Naive thymus-derived CD4-positive, alpha-beta T cell (primary cell): Measurements from ENCODE around the gene ZBTB48. TPM values are rescaled to one million over a fixed set of nuclear protein-coding genes. Genes with fewer than 3 reads are reported as not detected.
"Not testable (repeated sequence)": the region's sequence is repeated elsewhere in the genome, so short reads cannot be mapped to it uniquely, and the experiment has no call there.

Experiments
- ATAC-seq: fragments of 150-1000 bp; cut with Tn5 transposase; 2 replicates; pipeline ENCODE4 v1.10.0; 2021; ENCODE audit warnings: mild to moderate bottlenecking, moderate library complexity
- CTCF ChIA-PET: fragments of 350-600 bp; sonication (Branson Sonifier 250); formaldehyde crosslinking; loops from one replicate; lab custom pipeline; 2021; ENCODE audit warnings: antibody characterized with exemption; lab: Charles Lee
- POLR2A ChIA-PET: fragments of 350-600 bp; sonication (Branson Sonifier 250); formaldehyde crosslinking; loops from one replicate; lab custom pipeline; 2021; ENCODE audit warnings: antibody characterized with exemption, inconsistent platforms; lab: Charles Lee
- DNase-seq, 9 donors: peaks; one replicate each; pipeline versions ENCODE4 v3.0.0 to v3.0.0-alpha.2; 2020 to 2022; ENCODE audit warnings: mixed read lengths in 1 of 9
- H3K27ac ChIP-seq: one replicate; pipeline ENCODE4 v1.7.0; 2013; ENCODE audit warnings: mild to moderate bottlenecking, low read depth, low read length, moderate library complexity
- H3K27me3 ChIP-seq, 2 donors: one replicate each; pipeline ENCODE4 v1.7.0; 2013; ENCODE audit warnings: low read length in 2 of 2, mild to moderate bottlenecking in 2 of 2, moderate library complexity in 2 of 2; ENCODE audit not compliant: control insufficient read depth in 2 of 2, insufficient read depth in 2 of 2
- H3K36me3 ChIP-seq, 3 experiments: 1 replicate in 2 of 3; 2 replicates in 1 of 3; pipeline ENCODE4 v1.7.0; 2013; ENCODE audit warnings: low read length in 3 of 3, mild to moderate bottlenecking in 3 of 3, moderate library complexity in 1 of 3; ENCODE audit not compliant: insufficient read depth in 3 of 3, control insufficient read depth in 2 of 3
- H3K4me1 ChIP-seq, 2 donors: one replicate each; pipeline ENCODE4 v1.7.0; 2013; ENCODE audit warnings: low read length in 2 of 2, mild to moderate bottlenecking in 2 of 2, moderate library complexity in 1 of 2; ENCODE audit not compliant: control insufficient read depth in 2 of 2, insufficient read depth in 2 of 2
- H3K4me3 ChIP-seq: 2 replicates; pipeline ENCODE4 v1.7.0; 2013; ENCODE audit warnings: mild to moderate bottlenecking, low read length
- H3K9me3 ChIP-seq, 3 experiments: 1 replicate in 2 of 3; 2 replicates in 1 of 3; pipeline ENCODE4 v1.7.0; 2013; ENCODE audit warnings: low read length in 3 of 3; ENCODE audit not compliant: control insufficient read depth in 2 of 3
- H3K27ac Mint-ChIP-seq, 9 donors: one replicate each; pipeline ENCODE4 v1.8.0; 2020 to 2022; ENCODE audit warnings: mixed read lengths in 9 of 9, mild to moderate bottlenecking in 8 of 9, moderate library complexity in 5 of 9, inconsistent platforms in 2 of 9
- H3K27me3 Mint-ChIP-seq, 5 donors: one replicate each; pipeline ENCODE4 v1.8.0; 2021 to 2022; ENCODE audit warnings: mixed read lengths in 5 of 5, mild to moderate bottlenecking in 1 of 5
- H3K36me3 Mint-ChIP-seq, 5 donors: one replicate each; pipeline ENCODE4 v1.8.0; 2020 to 2022; ENCODE audit warnings: mixed read lengths in 5 of 5, mild to moderate bottlenecking in 3 of 5, inconsistent platforms in 1 of 5
- H3K4me1 Mint-ChIP-seq, 7 donors: one replicate each; pipeline ENCODE4 v1.8.0; 2020 to 2022; ENCODE audit warnings: mixed read lengths in 7 of 7, mild to moderate bottlenecking in 3 of 7, inconsistent platforms in 1 of 7
- H3K4me3 Mint-ChIP-seq, 10 donors: one replicate each; pipeline ENCODE4 v1.8.0; 2020 to 2022; ENCODE audit warnings: mild to moderate bottlenecking in 10 of 10, mixed read lengths in 10 of 10, moderate library complexity in 6 of 10, inconsistent platforms in 2 of 10
- H3K9me3 Mint-ChIP-seq, 11 donors: one replicate each; pipeline ENCODE4 v1.8.0; 2020 to 2022; ENCODE audit warnings: mixed read lengths in 11 of 11, mild to moderate bottlenecking in 4 of 11, inconsistent platforms in 1 of 11, moderate library complexity in 1 of 11
- intact Hi-C, 2 donors: fragments of 100-400 bp; cut with micrococcal nuclease; formaldehyde crosslinking; loops; one replicate each; pipeline ENCODE4 v1.15.1; 2023
- polyA plus RNA-seq, 2 donors: library from polyadenylated mRNA; unstranded; fragments of 300-500 nt; fragmentation: Illumina TruSeq; gene quantifications; one replicate each; pipeline ENCODE4 v1.2.3, GENCODE V29; 2021
- total RNA-seq, 6 experiments: library from RNA in 5 of 6; stranded (reverse) in 5 of 6; gene quantifications; 1 replicate in 5 of 6; 2 replicates in 1 of 6; pipeline ENCODE4 v1.2.3 and lab custom pipeline; 2021 to 2026

The ZBTB48 gene
- total and polyA plus RNA-seq, 7 experiments from 2014 or later: 18.5 to 70.4 (median 40.8) TPM

GRCh38 chr1:6634371-6635052, 54.7 kb downstream of the ZBTB48 start:
- Mint-ChIP-seq H3K4me1 (peaks cover 0 to 5% (median under 1%) of the 10 kb centered on the region in 7 donors), H3K36me3 (peaks cover 0 to 20% (median 4%) of the 10 kb centered on the region in 5 donors), H3K27me3 (no peaks in the 10 kb centered on the region), H3K27ac (peak overlapping the region in 1 of 9 donors; percentile 38), H3K9me3 (no peaks in the 10 kb centered on the region), H3K4me3 (no peak overlapping the region)
- Histone ChIP-seq H3K36me3 (peaks cover 0 to 91% (median 15%) of the 10 kb centered on the region in 3 experiments), H3K27ac (no peak overlapping the region), H3K4me1 (no peaks in the 10 kb centered on the region), H3K4me3 (no peak overlapping the region), H3K27me3 (no peaks in the 10 kb centered on the region), H3K9me3 (no peaks in the 10 kb centered on the region)
- intact Hi-C loops: loop anchor here in 1 of 2 donors (1.0 kb wide), 1 partner anchor 148 kb away; no protein-coding TSS in a partner anchor
- CTCF ChIA-PET: interaction anchor here (1.0 to 1.5 kb wide), 6 partner anchors 13 to 149 kb away, joined by 3 to 4 read pairs (median 3); no protein-coding TSS in a partner anchor
- peak; percentile 69 for ATAC-seq
- POLR2A ChIA-PET: interaction anchor here (0.6 to 1.1 kb wide), 3 partner anchors 16 to 80 kb away, joined by 3 to 5 read pairs (median 3); partner anchors contain the start of genes KLHL21 and TAS1R1
- peak in 4 of 9 donors; percentile 24 to 40 (median 34) for DNase-seq

- ChIA-PET POLR2A (interaction anchor here (1.0 to 1.1 kb wide), 2 partner anchors 33 to 81 kb away, joined by 3 read pairs; partner anchors contain the start of genes KLHL21 and TAS1R1), CTCF (interaction anchor here (1.0 to 1.3 kb wide), 3 partner anchors 44 to 149 kb away, joined by 3 to 4 read pairs (median 3); no protein-coding TSS in a partner anchor)
- peaks cover 0 to 18% (median 0%) of the 10 kb centered on the region in 5 donors for H3K36me3 Mint-ChIP-seq
Measured at GRCh38 chr1:6635161-6635909, 55.5 kb downstream of the ZBTB48 start.

GRCh38 chr1:6635910-6636760, 56.3 kb downstream of the ZBTB48 start:
- ChIA-PET POLR2A (interaction anchor here (1.1 kb wide), 1 partner anchor 10 kb away, joined by 3 read pairs; no protein-coding TSS in a partner anchor), CTCF (interaction anchor here (1.6 kb wide), 1 partner anchor 10 kb away, joined by 4 read pairs; no protein-coding TSS in a partner anchor)
- no peaks in the 10 kb centered on the region for H3K27me3 ChIP-seq
- no peaks in the 10 kb centered on the region for H3K4me1 Mint-ChIP-seq
- no peaks in the 10 kb centered on the region for H3K9me3 ChIP-seq
- no peak for DNase-seq
- peaks cover 0 to 87% (median 10%) of the 10 kb centered on the region in 3 experiments for H3K36me3 ChIP-seq
- H3K4me3 ChIP-seq: no peak overlapping the region
- no peak for ATAC-seq
- peaks cover 0 to 22% (median 0%) of the 10 kb centered on the region in 5 donors for H3K36me3 Mint-ChIP-seq
- no peak overlapping the region for H3K4me3 Mint-ChIP-seq
- no peaks in the 10 kb centered on the region for H3K27me3 Mint-ChIP-seq
- peak overlapping the region in 2 of 9 donors; percentile 12 to 49 for H3K27ac Mint-ChIP-seq
- H3K4me1 ChIP-seq: no peaks in the 10 kb centered on the region
- intact Hi-C loops: no loop called here
- H3K27ac ChIP-seq: no peak overlapping the region
- H3K9me3 Mint-ChIP-seq: no peaks in the 10 kb centered on the region

More at GRCh38 chr1:6635161-6635909, 55.5 kb downstream of the ZBTB48 start:
- intact Hi-C loops: no loop called here
- Histone ChIP-seq H3K9me3 (no peaks in the 10 kb centered on the region), H3K4me1 (no peaks in the 10 kb centered on the region), H3K27ac (no peak overlapping the region), H3K27me3 (no peaks in the 10 kb centered on the region), H3K4me3 (no peak overlapping the region), H3K36me3 (peaks cover 0 to 91% (median 10%) of the 10 kb centered on the region in 3 experiments)
- H3K4me1 Mint-ChIP-seq: no peaks in the 10 kb centered on the region
- no peak overlapping the region for H3K27ac Mint-ChIP-seq
- H3K4me3 Mint-ChIP-seq: no peak overlapping the region
- ATAC-seq (no peak), DNase-seq (no peak)
- H3K27me3 Mint-ChIP-seq: no peaks in the 10 kb centered on the region
- no peaks in the 10 kb centered on the region for H3K9me3 Mint-ChIP-seq

GRCh38 chr1:6636778-6637177, 57.0 kb downstream of the ZBTB48 start:
- peaks cover 0 to 87% (median 10%) of the 10 kb centered on the region in 3 experiments for H3K36me3 ChIP-seq
- H3K4me3 ChIP-seq, H3K4me1 ChIP-seq, H3K4me1 Mint-ChIP-seq, H3K9me3 ChIP-seq, ATAC-seq, DNase-seq, H3K4me3 Mint-ChIP-seq, H3K9me3 Mint-ChIP-seq, H3K27me3 ChIP-seq, H3K27ac ChIP-seq, H3K27me3 Mint-ChIP-seq, intact Hi-C loops: not testable (repeated sequence)
- ChIA-PET POLR2A (interaction anchor here (1.1 kb wide), 1 partner anchor 9 kb away, joined by 3 read pairs; no protein-coding TSS in a partner anchor), CTCF (interaction anchor here (0.6 to 2.3 kb wide), 3 partner anchors 10 to 214 kb away, joined by 4 to 8 read pairs (median 4); no protein-coding TSS in a partner anchor)
- Mint-ChIP-seq H3K27ac (peak overlapping the region in 2 of 9 donors; percentile 23 to 30), H3K36me3 (peaks cover 0 to 22% (median 0%) of the 10 kb centered on the region in 5 donors)

- peaks cover 2 to 30% (median 9%) of the 10 kb centered on the region in 5 donors for H3K36me3 Mint-ChIP-seq
- no peak overlapping the region for H3K4me3 Mint-ChIP-seq
- Histone ChIP-seq H3K36me3 (peaks cover 0 to 86% (median 5%) of the 10 kb centered on the region in 3 experiments), H3K4me3 (no peak overlapping the region), H3K27me3 (no peaks in the 10 kb centered on the region), H3K27ac (no peak overlapping the region), H3K4me1 (no peaks in the 10 kb centered on the region), H3K9me3 (no peaks in the 10 kb centered on the region)
- no peaks in the 10 kb centered on the region for H3K27me3 Mint-ChIP-seq
- intact Hi-C loops: no loop called here
- H3K4me1 Mint-ChIP-seq: peaks cover 0 to 4% (median 0%) of the 10 kb centered on the region in 7 donors
- peak overlapping the region in 1 of 9 donors; percentile 25 for H3K27ac Mint-ChIP-seq
- no peak for DNase-seq
- no peaks in the 10 kb centered on the region for H3K9me3 Mint-ChIP-seq
- CTCF ChIA-PET: interaction anchor here (1.6 to 2.3 kb wide), 2 partner anchors 9 to 152 kb away, joined by 4 to 8 read pairs; no protein-coding TSS in a partner anchor
- no peak for ATAC-seq
- POLR2A ChIA-PET: interaction anchor here (0.5 kb wide), 1 partner anchor 96 kb away, joined by 3 read pairs; no protein-coding TSS in a partner anchor
Measured at GRCh38 chr1:6637770-6638169, 58.0 kb downstream of the ZBTB48 start.
